H1 (cell line): ENCODE data around the gene USP12. TPM values are rescaled to one million over a fixed set of nuclear protein-coding genes. Genes with fewer than 3 reads are reported as not detected.

ENCODE experiments used
- CTCF ChIA-PET: fragments of 300-600 bp; sonication (Branson Sonifier 250); formaldehyde crosslinking; loops from one replicate; lab custom pipeline; 2021; ENCODE audit not compliant: partially characterized antibody; lab: Charles Lee
- POLR2A ChIA-PET: fragments of 300-600 bp; sonication (Branson Sonifier 250); formaldehyde crosslinking; loops from one replicate; lab custom pipeline; 2021; ENCODE audit warnings: inconsistent platforms; ENCODE audit not compliant: partially characterized antibody; lab: Charles Lee
- DNase-seq, 2 experiments: peaks; one replicate each; pipeline versions ENCODE4 v3.0.0 to v3.0.0-alpha.2; 2010 to 2022; ENCODE audit warnings: low spot score in 2 of 2, low read depth in 1 of 2, mixed read lengths in 1 of 2
- FAIRE-seq: peaks from 2 replicates; lab custom pipeline; 2011; peaks lifted over from hg19 to GRCh38; lab: Jason Lieb, UNC
- H2AFZ ChIP-seq: 2 replicates; pipeline ENCODE4 v1.8.1; 2012; ENCODE audit warnings: low read length, inconsistent platforms
- H2AK5ac ChIP-seq: 2 replicates; pipeline ENCODE4 v1.6.1; 2013; ENCODE audit warnings: low read depth, low read length
- H2BK120ac ChIP-seq: replicated peaks from 2 replicates; pipeline ENCODE3; 2013; ENCODE audit warnings: low read depth, low read length, inconsistent platforms
- H2BK12ac ChIP-seq: 2 replicates; pipeline ENCODE4 v1.6.1; 2013; ENCODE audit warnings: low read depth, low read length
- H2BK15ac ChIP-seq: 2 replicates; pipeline ENCODE4 v1.6.1; 2013; ENCODE audit warnings: low read length
- H2BK20ac ChIP-seq: 2 replicates; pipeline ENCODE4 v1.6.1; 2013; ENCODE audit warnings: low read length
- H2BK5ac ChIP-seq: 2 replicates; pipeline ENCODE4 v1.6.1; 2013; ENCODE audit warnings: low read depth, low read length
- H3K14ac ChIP-seq: 2 replicates; pipeline ENCODE4 v1.6.1; 2013; ENCODE audit warnings: inconsistent platforms; ENCODE audit not compliant: insufficient read length
- H3K18ac ChIP-seq: 2 replicates; pipeline ENCODE4 v1.6.1; 2013; ENCODE audit warnings: low read length; ENCODE audit errors: extremely low read depth
- H3K23ac ChIP-seq: 2 replicates; pipeline ENCODE4 v1.6.1; 2013; ENCODE audit warnings: inconsistent platforms; ENCODE audit not compliant: insufficient read length
- H3K23me2 ChIP-seq: 2 replicates; pipeline ENCODE4 v1.6.1; 2013; ENCODE audit warnings: low read depth, low read length
- H3K27ac ChIP-seq: 2 replicates; pipeline ENCODE4 v1.6.1; 2011; ENCODE audit warnings: low read depth, low read length, inconsistent platforms
- H3K27me3 ChIP-seq, 4 experiments: replicated peaks in 1 of 4; 1 replicate in 1 of 4; 2 replicates in 3 of 4; pipeline versions ENCODE4 v1.6.1 to v1.8.1; 2011 to 2013; ENCODE audit warnings: low read length in 3 of 4, mild to moderate bottlenecking in 3 of 4, inconsistent platforms in 2 of 4, mixed read lengths in 2 of 4, moderate library complexity in 1 of 4; ENCODE audit not compliant: control insufficient read depth in 3 of 4, insufficient read depth in 3 of 4; ENCODE audit errors: extremely low read depth in 1 of 4
- H3K36me3 ChIP-seq, 4 experiments: 2 replicates each; pipeline versions ENCODE4 v1.6.1 to v1.8.1; 2011 to 2013; ENCODE audit warnings: mild to moderate bottlenecking in 4 of 4, low read length in 3 of 4, moderate library complexity in 2 of 4, control low read depth in 1 of 4, inconsistent platforms in 1 of 4; ENCODE audit not compliant: insufficient read depth in 4 of 4, control insufficient read depth in 2 of 4
- H3K4ac ChIP-seq: replicated peaks from 2 replicates; pipeline ENCODE3; 2013; ENCODE audit warnings: low read length, low read depth, mixed read lengths, inconsistent platforms; ENCODE audit not compliant: insufficient read length
- H3K4me1 ChIP-seq, 4 experiments: replicated peaks in 1 of 4; 1 replicate in 1 of 4; 2 replicates in 3 of 4; pipeline versions ENCODE4 v1.6.1 to v1.8.1; 2011 to 2013; ENCODE audit warnings: low read length in 3 of 4, inconsistent platforms in 2 of 4, mixed read lengths in 1 of 4; ENCODE audit not compliant: insufficient read depth in 4 of 4, control insufficient read depth in 3 of 4
- H3K4me2 ChIP-seq, 2 experiments: 2 replicates each; pipeline versions ENCODE4 v1.6.1 to v1.8.1; 2011 to 2013; ENCODE audit warnings: low read depth in 2 of 2, low read length in 2 of 2, control low read depth in 1 of 2, inconsistent platforms in 1 of 2, mild to moderate bottlenecking in 1 of 2; ENCODE audit not compliant: insufficient read depth in 1 of 2
- H3K4me3 ChIP-seq, 4 experiments: fragments of 200-600, 300-600 bp in 1 of 4; sonication (generic), shearing (Covaris generic), sonication (Bioruptor Twin) in 1 of 4; 2 replicates each; pipeline versions ENCODE4 v1.5.1 to v1.8.1; 2011 to 2016; ENCODE audit warnings: low read length in 4 of 4, low read depth in 3 of 4, control low read depth in 2 of 4, inconsistent platforms in 2 of 4, mild to moderate bottlenecking in 2 of 4, mixed read lengths in 1 of 4, moderate library complexity in 1 of 4; ENCODE audit not compliant: insufficient read depth in 2 of 4; ENCODE audit errors: extremely low read depth in 1 of 4
- H3K56ac ChIP-seq: replicated peaks from 2 replicates; pipeline ENCODE3; 2013; ENCODE audit warnings: low read depth, mild to moderate bottlenecking, mixed read lengths, low read length, inconsistent platforms; ENCODE audit not compliant: insufficient read length
- H3K79me1 ChIP-seq: 2 replicates; pipeline ENCODE4 v1.6.1; 2013; ENCODE audit warnings: low read depth, low read length, control low read depth
- H3K79me2 ChIP-seq, 2 experiments: 2 replicates each; pipeline versions ENCODE4 v1.6.1 to v1.8.1; 2012 to 2013; ENCODE audit warnings: low read length in 2 of 2, mild to moderate bottlenecking in 2 of 2, inconsistent platforms in 1 of 2; ENCODE audit not compliant: insufficient read depth in 2 of 2, control insufficient read depth in 1 of 2
- H3K9ac ChIP-seq, 4 experiments: replicated peaks in 1 of 4; 1 replicate in 1 of 4; 2 replicates in 3 of 4; pipeline versions ENCODE4 v1.6.1 to v1.8.1; 2011 to 2013; ENCODE audit warnings: low read depth in 3 of 4, low read length in 3 of 4, control low read depth in 2 of 4, mild to moderate bottlenecking in 2 of 4, moderate library complexity in 2 of 4, inconsistent platforms in 1 of 4; ENCODE audit errors: extremely low read depth in 1 of 4
- H3K9me3 ChIP-seq, 2 experiments: 2 replicates each; pipeline versions ENCODE4 v1.6.1 to v1.8.1; 2012 to 2013; ENCODE audit warnings: mild to moderate bottlenecking in 2 of 2, moderate library complexity in 2 of 2, control low read depth in 1 of 2, inconsistent platforms in 1 of 2, low read depth in 1 of 2, low read length in 1 of 2, mixed read lengths in 1 of 2; ENCODE audit not compliant: insufficient read depth in 2 of 2
- H4K20me1 ChIP-seq, 2 experiments: replicated peaks in 1 of 2; 2 replicates each; pipeline versions ENCODE3 to v1.8.1; 2011 to 2013; ENCODE audit warnings: inconsistent platforms in 2 of 2, low read length in 2 of 2, mild to moderate bottlenecking in 1 of 2; ENCODE audit not compliant: insufficient read depth in 2 of 2, control insufficient read depth in 1 of 2
- H4K5ac ChIP-seq: 2 replicates; pipeline ENCODE4 v1.6.1; 2013; ENCODE audit warnings: low read length, low read depth, mixed read lengths, inconsistent platforms; ENCODE audit not compliant: insufficient read length
- H4K8ac ChIP-seq: 2 replicates; pipeline ENCODE4 v1.8.0; 2013; ENCODE audit warnings: mild to moderate bottlenecking, moderate library complexity, low read length, inconsistent platforms; ENCODE audit not compliant: insufficient read depth; ENCODE audit errors: extremely low read depth
- H4K91ac ChIP-seq: replicated peaks from 2 replicates; pipeline ENCODE3; 2013; ENCODE audit warnings: low read length, mixed read lengths, inconsistent platforms; ENCODE audit not compliant: insufficient read length
- CHD2 ChIP-seq: IDR thresholded peaks from 2 replicates; pipeline ENCODE4 v1.6.1; 2012; ENCODE audit warnings: low read length, improper control_type of control experiment
- POLR2A ChIP-seq, 2 experiments: IDR thresholded peaks; 1 replicate in 1 of 2; 2 replicates in 1 of 2; pipeline ENCODE4 v1.6.1; 2011; ENCODE audit warnings: low read depth in 2 of 2, low read length in 2 of 2, mild to moderate bottlenecking in 2 of 2; ENCODE audit errors: control extremely low read depth in 1 of 2
- TBP ChIP-seq: IDR thresholded peaks from 2 replicates; pipeline ENCODE4 v1.6.1; 2011; ENCODE audit warnings: low read depth, low read length, improper control_type of control experiment
- WGBS, 2 experiments: shearing (Covaris generic) in 1 of 2; methylation state at CpG; one replicate each; pipeline versions ENCODE4 v1.1.6 to v1.1.7; 2013 to 2015; ENCODE audit warnings: low lambda C conversion rate in 2 of 2, mixed read lengths in 2 of 2, inconsistent platforms in 1 of 2, low coverage in 1 of 2, missing lambda C conversion rate in 1 of 2; ENCODE audit not compliant: insufficient replicate concordance in 2 of 2, insufficient coverage in 1 of 2, insufficient read length in 1 of 2; ENCODE audit errors: extremely low coverage in 1 of 2, missing lambda C conversion rate in 1 of 2; 5-methylcytosine and 5-hydroxymethylcytosine counted together
- polyA plus RNA-seq, 7 experiments: library from polyadenylated mRNA; depleted of rRNA in 3 of 7; stranded (reverse) in 5 of 7; unstranded in 2 of 7; fragments of >200 nt in 5 of 7; fragments of 200-250 nt in 2 of 7; gene quantifications; 1 replicate in 5 of 7; 2 replicates in 1 of 7; 4 replicates in 1 of 7; pipeline versions ENCODE4 v1.2.1 to v1.2.3, GENCODE V29; 2011 to 2013; ENCODE audit warnings: missing spikeins in 2 of 7, mixed read lengths in 2 of 7
- total RNA-seq: library from RNA; stranded (reverse); fragmentation: NEBNext Ultra II Directional; extraction: Animal tissue kit (Norgen Biotek cat#: 25700); gene quantifications from 2 replicates; pipeline ENCODE4 v1.2.1, GENCODE V29; 2021

The USP12 gene
- total and polyA plus RNA-seq, 2 of the 8 experiments (the other 6 are each of a cell fraction or from before 2014, with no cell fraction given): 4.0 to 30.0 TPM

DNA sequence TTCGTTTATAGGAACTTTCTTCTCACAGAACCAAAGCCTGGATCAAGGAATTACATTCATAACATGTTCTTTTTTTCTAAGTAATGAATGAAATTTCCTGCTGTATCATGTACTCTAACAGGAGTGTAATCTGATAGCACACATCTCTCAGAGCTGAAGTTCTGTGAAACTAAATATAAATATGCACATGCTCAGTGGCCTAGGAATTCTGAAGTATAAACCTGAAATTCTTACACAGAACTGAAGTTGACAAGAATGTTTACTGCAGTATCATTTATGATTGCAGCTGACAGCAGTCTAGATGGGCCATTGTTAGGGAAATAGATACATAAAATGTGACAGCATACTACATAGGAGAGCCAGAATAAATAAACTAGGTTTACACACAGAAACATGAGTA, 54.5 kb downstream of the USP12 start:
- peaks cover 0 to 10% (median 5%) of the 10 kb centered on the region in 4 experiments; a peak in 4 of 7 replicates for H3K4me1 ChIP-seq
- no peak overlapping the region for H2BK5ac ChIP-seq
- H4K91ac ChIP-seq: no peak overlapping the region
- no peak overlapping the region for H3K56ac ChIP-seq
- H3K36me3 ChIP-seq: no peaks in the 10 kb centered on the region; a peak in 1 of 8 replicates
- H3K27me3 ChIP-seq: no peaks in the 10 kb centered on the region
- no peak overlapping the region for H2BK120ac ChIP-seq
- H3K79me2 ChIP-seq: peaks cover 6 to 77% of the 10 kb centered on the region in 2 experiments; a peak in 3 of 4 replicates
- peaks cover 4% of the 10 kb centered on the region; the same call in 1 of the 2 replicates for H3K79me1 ChIP-seq
- no peak overlapping the region for H3K27ac ChIP-seq
- FAIRE-seq (no peak), DNase-seq (no peak)
- no peak overlapping the region for H2AK5ac ChIP-seq
- H3K4me2 ChIP-seq: no peak overlapping the region
- 83% methylated on average over 1 of the region's 1 CpG; no CpG with 5 or more reads in 1 of the 2 experiments for WGBS, 2 experiments
- no peak overlapping the region for H2AFZ ChIP-seq
- H3K4ac ChIP-seq: no peak overlapping the region
- TF ChIP-seq TBP (no peak), CHD2 (no peak), POLR2A (IDR thresholded peaks at IDR 0.05; ENCODE audit: control extremely low read depth in 1 of 2, low read depth in 2 of 2, low read length in 2 of 2) (no peak)
- H3K23ac ChIP-seq: no peak overlapping the region
- H3K18ac ChIP-seq: no peak overlapping the region
- no peak overlapping the region for H2BK20ac ChIP-seq
- no peak overlapping the region for H4K8ac ChIP-seq
- no peak overlapping the region for H3K4me3 ChIP-seq
- peaks cover 5 to 6% of the 10 kb centered on the region in 2 experiments for H4K20me1 ChIP-seq
- no peak overlapping the region for H4K5ac ChIP-seq
- H3K9me3 ChIP-seq: 0 out of 4 replicates have a peak, but pooled peaks cover 0 to under 1% of the 10 kb centered on the region in 2 experiments
- POLR2A ChIA-PET: interaction anchor here (0.8 kb wide), 1 partner anchor 137 kb away, joined by 3 read pairs; no protein-coding TSS in a partner anchor
- H3K9ac ChIP-seq: no peak overlapping the region
- CTCF ChIA-PET: interaction anchor here (1.6 kb wide), 1 partner anchor 10 kb away, joined by 4 read pairs; no protein-coding TSS in a partner anchor
- H2BK15ac ChIP-seq: no peak overlapping the region
- H3K23me2 ChIP-seq: no peaks in the 10 kb centered on the region
- no peak overlapping the region for H3K14ac ChIP-seq
- no peak overlapping the region for H2BK12ac ChIP-seq
